NCI-H524 (cell line): ENCODE measurements around the gene UTP20.

Experiments
- DNase-seq, 2 experiments: peaks; one replicate each; lab custom pipeline; 2025; lab: John Stamatoyannopoulos, UW

The UTP20 gene

GRCh38 chr12:101280006-101280505 lies at the start of gene UTP20:
Gene UTP20, plus strand, starts transcription at chr12:101280105. Its CDS starts 178 bp downstream, at chr12:101280283.
- DNase-seq: peak; percentile 80 to 83

- DNase-seq: no peak
These were observed 49.4 kb upstream of the UTP20 start for GRCh38 chr12:101230547-101230946.

GRCh38 chr12:101231636-101232035 lies 48.3 kb upstream of the UTP20 start:
- no peak for DNase-seq

GRCh38 chr12:101235686-101236085 lies 44.2 kb upstream of the UTP20 start:
- DNase-seq: no peak

- peak; percentile 23 to 82 for DNase-seq
These were observed 41.6 kb upstream of the UTP20 start for GRCh38 chr12:101238306-101238705.

- peak; percentile 76 to 92 for DNase-seq
These were observed 41.0 kb upstream of the UTP20 start for GRCh38 chr12:101238800-101239329.

- DNase-seq: no peak
These were observed 36.8 kb upstream of the UTP20 start for GRCh38 chr12:101243074-101243473.

GRCh38 chr12:101243616-101244015 lies 36.3 kb upstream of the UTP20 start:
- no peak for DNase-seq

- DNase-seq: no peak
These were observed 23.6 kb upstream of the UTP20 start for GRCh38 chr12:101256266-101256665.

- no peak for DNase-seq
These were observed 22.5 kb upstream of the UTP20 start for GRCh38 chr12:101257357-101257756.

GRCh38 chr12:101267111-101267510 lies 12.8 kb upstream of the UTP20 start:
- no peak for DNase-seq

- DNase-seq: no peak
These were observed 3.5 kb upstream of the UTP20 start for GRCh38 chr12:101276433-101276832.

GRCh38 chr12:101277443-101277842 lies 2.5 kb upstream of the UTP20 start:
- DNase-seq: no peak

GRCh38 chr12:101287357-101287756 lies 7.5 kb downstream of the UTP20 start:
- no peak for DNase-seq

- no peak for DNase-seq
These were observed 17.8 kb downstream of the UTP20 start for GRCh38 chr12:101297661-101298060.

- no peak for DNase-seq
These were observed 18.5 kb downstream of the UTP20 start for GRCh38 chr12:101298426-101298825.

- DNase-seq: no peak
These were observed 19.4 kb downstream of the UTP20 start for GRCh38 chr12:101299346-101299745.

- no peak for DNase-seq
These were observed 20.0 kb downstream of the UTP20 start for GRCh38 chr12:101299931-101300330.

- DNase-seq: no peak
These were observed 22.8 kb downstream of the UTP20 start for GRCh38 chr12:101302741-101303140.

- no peak for DNase-seq
These were observed 25.4 kb downstream of the UTP20 start for GRCh38 chr12:101305226-101305779.

GRCh38 chr12:101305794-101306193 lies 25.9 kb downstream of the UTP20 start:
- DNase-seq: no peak

GRCh38 chr12:101322480-101322879 lies 42.6 kb downstream of the UTP20 start:
- no peak for DNase-seq

- no peak for DNase-seq
These were observed 43.4 kb downstream of the UTP20 start for GRCh38 chr12:101323255-101323654.

- DNase-seq: no peak
These were observed 45.7 kb downstream of the UTP20 start for GRCh38 chr12:101325590-101325989.
